Measurements from ENCODE around the gene DOLK.
"Not testable (repeated sequence)": the region's sequence is repeated elsewhere in the genome, so short reads cannot be mapped to it uniquely, and the experiment has no call there.

The DOLK gene

GRCh38 chr9:128947527-128948301, at the start of gene DOLK, which contains the start of gene NUP188:
Gene DOLK (minus strand): TSS chr9:128947603. CDS start chr9:128947303, 300 bp downstream.
Gene NUP188 (plus strand): TSS chr9:128947699. CDS start chr9:128947720, 21 bp downstream.
- Histone ChIP-seq H3K9me3 (ENCODE audit: low read length) (no peaks in the 10 kb centered on the region), H3K9ac (ENCODE audit: low read length) (peak within 1 kb of the TSS; percentile 85), H3K4me1 (ENCODE audit: insufficient read depth, low read length) (peaks cover 14% of the 10 kb centered on the region), H3K27me3 (ENCODE audit: control insufficient read depth in 1 of 2, insufficient read depth in 2 of 2, low read length in 2 of 2) (no peaks in the 10 kb centered on the region), H3K4me3 (ENCODE audit: low read depth in 1 of 2, low read length in 2 of 2) (peak within 1 kb of the TSS; percentile 66 to 81), H3K36me3 (ENCODE audit: insufficient read depth, low read length) (peaks cover 2% of the 10 kb centered on the region), H3K27ac (ENCODE audit: low read depth, low read length) (peak within 1 kb of the TSS; percentile 93)

DNA sequence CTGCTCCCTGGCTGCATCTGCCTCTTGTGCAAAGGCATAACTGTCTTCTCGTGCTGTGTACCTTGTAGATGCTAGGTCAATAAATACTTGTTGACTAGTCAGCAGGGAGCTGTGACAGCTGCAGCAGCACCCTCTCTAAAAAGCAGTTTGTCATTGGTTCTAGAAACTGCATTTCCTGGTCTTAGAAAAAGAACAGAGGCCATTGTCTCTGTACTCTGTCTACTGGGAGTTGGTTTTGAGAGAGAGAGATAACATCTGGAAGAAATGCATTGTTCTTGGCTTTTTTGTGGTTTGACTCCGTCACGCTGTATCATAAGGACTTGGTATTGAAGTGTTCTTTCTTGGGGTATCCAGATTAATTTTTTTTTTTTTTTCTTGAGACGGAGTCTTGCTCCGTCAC, 48.4 kb upstream of the DOLK start:
- Histone ChIP-seq H3K4me3 (ENCODE audit: low read depth in 1 of 2, low read length in 2 of 2) (no peak overlapping the region), H3K9ac (ENCODE audit: low read length) (no peak overlapping the region), H3K27ac (ENCODE audit: low read depth, low read length) (no peak overlapping the region), H3K9me3 (ENCODE audit: low read length) (no peaks in the 10 kb centered on the region), H3K36me3 (ENCODE audit: insufficient read depth, low read length) (peaks cover 69% of the 10 kb centered on the region), H3K27me3 (ENCODE audit: control insufficient read depth in 1 of 2, insufficient read depth in 2 of 2, low read length in 2 of 2) (no peaks in the 10 kb centered on the region), H3K4me1 (ENCODE audit: insufficient read depth, low read length) (no peaks in the 10 kb centered on the region)

DNA sequence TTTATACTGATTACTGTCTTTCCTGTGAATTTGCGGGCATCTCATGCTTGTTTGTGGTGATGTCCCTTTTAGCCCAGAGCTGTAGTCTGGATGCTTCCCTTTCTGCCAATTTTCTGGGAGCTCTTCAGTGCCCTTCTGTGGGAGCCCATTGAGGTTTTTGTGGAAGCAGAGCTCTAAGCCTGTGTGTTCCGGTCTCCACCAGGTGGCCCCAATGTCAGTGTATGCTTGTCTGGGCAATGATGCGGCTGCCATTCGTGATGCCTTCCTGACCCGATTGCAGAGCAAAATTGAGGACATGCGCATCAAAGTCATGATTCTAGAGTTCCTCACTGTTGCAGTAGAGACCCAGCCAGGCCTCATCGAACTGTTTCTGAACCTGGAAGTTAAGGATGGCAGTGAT, 45.6 kb upstream of the DOLK start:
- H3K36me3 ChIP-seq (ENCODE audit: insufficient read depth, low read length): peaks cover 59% of the 10 kb centered on the region
- H3K9me3 ChIP-seq (ENCODE audit: low read length): no peaks in the 10 kb centered on the region
- H3K4me1 ChIP-seq (ENCODE audit: insufficient read depth, low read length): no peaks in the 10 kb centered on the region
- H3K4me3 ChIP-seq (ENCODE audit: low read depth in 1 of 2, low read length in 2 of 2): no peak overlapping the region
- no peaks in the 10 kb centered on the region for H3K27me3 ChIP-seq (ENCODE audit: control insufficient read depth in 1 of 2, insufficient read depth in 2 of 2, low read length in 2 of 2)
- no peak overlapping the region for H3K9ac ChIP-seq (ENCODE audit: low read length)
- H3K27ac ChIP-seq (ENCODE audit: low read depth, low read length): no peak overlapping the region

GRCh38 chr9:128987805-128988204, 40.4 kb upstream of the DOLK start:
- Histone ChIP-seq H3K4me3 (ENCODE audit: low read depth in 1 of 2, low read length in 2 of 2) (no peak overlapping the region), H3K9ac (ENCODE audit: low read length) (no peak overlapping the region), H3K9me3 (ENCODE audit: low read length) (no peaks in the 10 kb centered on the region), H3K27me3 (ENCODE audit: control insufficient read depth in 1 of 2, insufficient read depth in 2 of 2, low read length in 2 of 2) (no peaks in the 10 kb centered on the region), H3K36me3 (ENCODE audit: insufficient read depth, low read length) (peaks cover 54% of the 10 kb centered on the region), H3K4me1 (ENCODE audit: insufficient read depth, low read length) (no peaks in the 10 kb centered on the region), H3K27ac (ENCODE audit: low read depth, low read length) (no peak overlapping the region)

- Histone ChIP-seq H3K4me1 (ENCODE audit: insufficient read depth, low read length) (no peaks in the 10 kb centered on the region), H3K27ac (ENCODE audit: low read depth, low read length) (no peak overlapping the region), H3K27me3 (ENCODE audit: control insufficient read depth in 1 of 2, insufficient read depth in 2 of 2, low read length in 2 of 2) (no peaks in the 10 kb centered on the region), H3K4me3 (ENCODE audit: low read depth in 1 of 2, low read length in 2 of 2) (no peak overlapping the region), H3K36me3 (ENCODE audit: insufficient read depth, low read length) (peaks cover 63% of the 10 kb centered on the region), H3K9ac (ENCODE audit: low read length) (no peak overlapping the region), H3K9me3 (ENCODE audit: low read length) (no peaks in the 10 kb centered on the region)
Observed at GRCh38 chr9:128986671-128987070, 39.3 kb upstream of the DOLK start.

- Histone ChIP-seq H3K27ac (ENCODE audit: low read depth, low read length) (no peak overlapping the region), H3K4me3 (ENCODE audit: low read depth in 1 of 2, low read length in 2 of 2) (no peak overlapping the region), H3K9ac (ENCODE audit: low read length) (no peak overlapping the region), H3K9me3 (ENCODE audit: low read length) (no peaks in the 10 kb centered on the region), H3K27me3 (ENCODE audit: control insufficient read depth in 1 of 2, insufficient read depth in 2 of 2, low read length in 2 of 2) (no peaks in the 10 kb centered on the region), H3K4me1 (ENCODE audit: insufficient read depth, low read length) (no peaks in the 10 kb centered on the region), H3K36me3 (ENCODE audit: insufficient read depth, low read length) (peaks cover 81% of the 10 kb centered on the region)
Observed at GRCh38 chr9:128983536-128983935, 36.1 kb upstream of the DOLK start.

DNA sequence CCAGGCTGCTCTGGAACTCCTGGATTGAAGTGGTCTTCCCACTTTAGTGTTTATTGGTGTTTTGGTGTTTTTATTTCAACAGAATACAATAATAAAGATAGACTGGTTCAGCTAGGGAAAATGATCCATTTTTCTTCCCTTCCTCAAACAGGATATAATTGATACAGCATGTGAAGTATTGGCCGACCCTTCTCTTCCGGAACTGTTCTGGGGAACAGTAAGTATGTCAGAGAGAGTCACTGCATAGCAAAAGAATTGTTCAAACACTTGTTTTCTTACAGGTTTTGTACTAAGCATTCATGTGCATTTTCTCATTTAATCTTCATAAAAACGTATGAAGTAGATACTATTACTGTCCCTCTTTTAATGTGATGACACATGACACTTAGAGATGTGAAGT, 31.7 kb upstream of the DOLK start:
- Histone ChIP-seq H3K27ac (ENCODE audit: low read depth, low read length) (no peak overlapping the region), H3K4me1 (ENCODE audit: insufficient read depth, low read length) (no peaks in the 10 kb centered on the region), H3K9me3 (ENCODE audit: low read length) (no peaks in the 10 kb centered on the region), H3K4me3 (ENCODE audit: low read depth in 1 of 2, low read length in 2 of 2) (no peak overlapping the region), H3K36me3 (ENCODE audit: insufficient read depth, low read length) (peaks cover 64% of the 10 kb centered on the region), H3K27me3 (ENCODE audit: control insufficient read depth in 1 of 2, insufficient read depth in 2 of 2, low read length in 2 of 2) (no peaks in the 10 kb centered on the region), H3K9ac (ENCODE audit: low read length) (no peak overlapping the region)

GRCh38 chr9:128972956-128973355, 25.6 kb upstream of the DOLK start:
- H3K9me3 ChIP-seq (ENCODE audit: low read length): no peaks in the 10 kb centered on the region
- H3K4me3 ChIP-seq (ENCODE audit: low read depth in 1 of 2, low read length in 2 of 2): no peak overlapping the region
- H3K4me1 ChIP-seq (ENCODE audit: insufficient read depth, low read length): no peaks in the 10 kb centered on the region
- H3K36me3 ChIP-seq (ENCODE audit: insufficient read depth, low read length): peaks cover 67% of the 10 kb centered on the region
- no peaks in the 10 kb centered on the region for H3K27me3 ChIP-seq (ENCODE audit: control insufficient read depth in 1 of 2, insufficient read depth in 2 of 2, low read length in 2 of 2)
- H3K27ac ChIP-seq (ENCODE audit: low read depth, low read length): no peak overlapping the region
- no peak overlapping the region for H3K9ac ChIP-seq (ENCODE audit: low read length)

- H3K9me3 ChIP-seq (ENCODE audit: low read length): no peaks in the 10 kb centered on the region
- H3K4me1 ChIP-seq (ENCODE audit: insufficient read depth, low read length): no peaks in the 10 kb centered on the region
- no peak overlapping the region for H3K4me3 ChIP-seq (ENCODE audit: low read depth in 1 of 2, low read length in 2 of 2)
- no peak overlapping the region for H3K27ac ChIP-seq (ENCODE audit: low read depth, low read length)
- H3K36me3 ChIP-seq (ENCODE audit: insufficient read depth, low read length): peaks cover 54% of the 10 kb centered on the region
- H3K9ac ChIP-seq (ENCODE audit: low read length): no peak overlapping the region
- no peaks in the 10 kb centered on the region for H3K27me3 ChIP-seq (ENCODE audit: control insufficient read depth in 1 of 2, insufficient read depth in 2 of 2, low read length in 2 of 2)
Observed at GRCh38 chr9:128969491-128969890, 22.1 kb upstream of the DOLK start.

DNA sequence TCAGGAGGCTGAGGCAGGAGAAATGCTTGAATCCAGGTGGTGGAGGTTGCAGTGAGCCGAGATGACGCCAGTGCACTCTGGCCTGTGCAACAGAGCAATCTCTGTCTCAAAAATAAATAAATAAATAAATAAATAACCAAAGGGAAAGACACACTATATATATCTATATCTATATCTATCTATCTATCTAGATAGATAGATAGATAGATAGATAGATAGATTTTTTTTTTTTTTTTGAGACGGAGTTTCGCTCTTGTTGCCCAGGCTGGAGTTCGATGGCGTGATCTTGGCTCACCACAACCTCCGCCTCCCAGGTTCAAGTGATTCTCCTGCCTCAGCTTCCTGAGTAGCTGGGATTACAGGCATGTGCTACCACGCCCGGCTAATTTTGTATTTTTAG, 14.0 kb upstream of the DOLK start:
- H3K9me3 ChIP-seq (ENCODE audit: low read length); H3K9ac ChIP-seq (ENCODE audit: low read length); H3K27me3 ChIP-seq (ENCODE audit: control insufficient read depth in 1 of 2, insufficient read depth in 2 of 2, low read length in 2 of 2); H3K27ac ChIP-seq (ENCODE audit: low read depth, low read length); H3K4me3 ChIP-seq (ENCODE audit: low read depth in 1 of 2, low read length in 2 of 2); H3K4me1 ChIP-seq (ENCODE audit: insufficient read depth, low read length): not testable (repeated sequence)
- peaks cover 21% of the 10 kb centered on the region for H3K36me3 ChIP-seq (ENCODE audit: insufficient read depth, low read length)

GRCh38 chr9:128947277-128947526, 201 bp downstream of the DOLK start:
- no peaks in the 10 kb centered on the region for H3K27me3 ChIP-seq (ENCODE audit: control insufficient read depth in 1 of 2, insufficient read depth in 2 of 2, low read length in 2 of 2)
- no peaks in the 10 kb centered on the region for H3K9me3 ChIP-seq (ENCODE audit: low read length)
- H3K27ac ChIP-seq (ENCODE audit: low read depth, low read length): peak overlapping the region; percentile 93
- H3K4me3 ChIP-seq (ENCODE audit: low read depth in 1 of 2, low read length in 2 of 2): peak overlapping the region; percentile 66 to 81
- no peaks in the 10 kb centered on the region for H3K36me3 ChIP-seq (ENCODE audit: insufficient read depth, low read length)
- H3K4me1 ChIP-seq (ENCODE audit: insufficient read depth, low read length): peaks cover 14% of the 10 kb centered on the region
- H3K9ac ChIP-seq (ENCODE audit: low read length): peak overlapping the region; percentile 2

- H3K27me3 ChIP-seq (ENCODE audit: control insufficient read depth in 1 of 2, insufficient read depth in 2 of 2, low read length in 2 of 2): no peaks in the 10 kb centered on the region
- H3K9me3 ChIP-seq (ENCODE audit: low read length): no peaks in the 10 kb centered on the region
- H3K9ac ChIP-seq (ENCODE audit: low read length): peak overlapping the region; percentile 2
- peak overlapping the region; percentile 93 for H3K27ac ChIP-seq (ENCODE audit: low read depth, low read length)
- H3K4me1 ChIP-seq (ENCODE audit: insufficient read depth, low read length): peaks cover 14% of the 10 kb centered on the region
- H3K36me3 ChIP-seq (ENCODE audit: insufficient read depth, low read length): no peaks in the 10 kb centered on the region
- H3K4me3 ChIP-seq (ENCODE audit: low read depth in 1 of 2, low read length in 2 of 2): peak overlapping the region; percentile 66 to 81
Observed at GRCh38 chr9:128946571-128947276, 679 bp downstream of the DOLK start.

Measured in muscle layer of colon (tissue), 2 donors.